SH-SY5Y (cell line): ENCODE data around the gene PIK3C2G.

Experiments used
- GATA2 ChIP-seq: IDR thresholded peaks from 2 replicates; pipeline ENCODE4 v1.6.1; 2011; ENCODE audit warnings: mild to moderate bottlenecking, low read depth, low read length
- GATA3 ChIP-seq: IDR thresholded peaks from 2 replicates; pipeline ENCODE4 v1.6.1; 2011; ENCODE audit warnings: low read depth, mild to moderate bottlenecking, low read length, moderate library complexity

GRCh38 chr12:18629445-18629844 lies 368.1 kb downstream of the PIK3C2G start:
- TF ChIP-seq GATA2 = no peak
- no peak for TF ChIP-seq GATA3
